SIG-M5 treated with dmso at 0.1 percent for 504 hours (cell line): ENCODE results near the gene RAI1.

Source experiments
- DNase-seq: peaks from one replicate; lab custom pipeline; 2025; ENCODE audit not compliant: unreplicated experiment; lab: John Stamatoyannopoulos, UW

Gene RAI1

DNA sequence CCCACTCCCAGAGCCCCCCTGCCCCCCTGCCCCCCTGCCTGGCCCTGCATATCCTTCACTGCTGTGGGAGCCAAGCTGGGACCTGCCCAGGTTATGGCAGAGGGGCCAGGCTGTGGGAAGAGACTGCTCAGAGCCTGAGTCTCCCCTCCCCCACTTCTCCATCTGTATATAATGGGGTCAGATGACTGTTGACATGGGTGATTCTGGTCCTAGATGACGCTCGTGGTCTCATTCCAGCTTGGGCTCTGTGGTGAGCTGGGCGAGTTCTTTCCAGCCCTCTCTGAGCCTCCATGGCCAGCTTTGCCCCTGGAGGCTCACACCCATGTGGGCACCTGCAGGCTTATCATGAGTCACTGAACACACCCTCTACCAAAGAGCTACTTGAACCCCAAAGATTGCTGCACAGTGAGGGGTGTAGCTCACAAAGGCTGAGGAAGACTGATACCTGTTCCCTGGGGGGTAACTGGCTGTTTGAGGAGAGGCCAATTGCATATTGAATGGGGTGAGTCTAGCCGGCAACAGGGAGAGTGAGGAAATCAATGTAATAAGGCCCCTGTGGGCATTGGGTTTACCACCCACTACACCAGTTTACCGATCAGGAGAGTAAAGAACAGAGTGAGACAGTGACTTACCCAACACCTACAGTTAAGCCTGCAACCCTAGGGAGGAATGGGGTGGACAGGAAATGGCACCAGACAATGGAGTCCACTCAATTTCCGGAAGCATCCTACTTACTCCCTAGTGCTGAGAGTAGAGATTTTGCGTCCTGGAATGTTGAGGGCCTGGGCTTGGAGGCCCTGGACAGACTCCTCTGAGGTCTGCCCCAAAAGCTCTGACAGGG is 159.7 kb downstream of the RAI1 start:
- no peak for DNase-seq

DNA sequence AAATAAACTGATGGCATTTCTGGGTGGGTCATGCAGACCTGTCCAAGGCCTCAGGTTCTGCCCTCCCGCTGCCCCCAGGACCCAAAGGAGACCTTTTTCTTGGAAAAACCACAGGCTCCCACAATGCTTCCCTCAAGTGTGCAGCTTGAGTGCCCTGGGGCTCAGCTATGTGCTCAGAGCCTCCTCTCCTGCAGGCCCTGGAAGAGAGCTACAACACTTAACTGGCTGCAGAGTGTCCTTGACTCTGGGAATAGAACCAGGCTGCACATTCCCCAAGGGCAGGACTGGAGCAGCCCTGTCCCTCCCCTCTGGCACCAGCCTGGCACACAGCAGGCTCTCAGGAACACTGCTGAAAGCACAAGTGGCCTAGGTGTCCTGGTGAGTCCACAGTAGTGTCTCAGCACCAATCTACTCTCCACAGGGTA is 160.4 kb downstream of the RAI1 start:
- DNase-seq: no peak

DNA sequence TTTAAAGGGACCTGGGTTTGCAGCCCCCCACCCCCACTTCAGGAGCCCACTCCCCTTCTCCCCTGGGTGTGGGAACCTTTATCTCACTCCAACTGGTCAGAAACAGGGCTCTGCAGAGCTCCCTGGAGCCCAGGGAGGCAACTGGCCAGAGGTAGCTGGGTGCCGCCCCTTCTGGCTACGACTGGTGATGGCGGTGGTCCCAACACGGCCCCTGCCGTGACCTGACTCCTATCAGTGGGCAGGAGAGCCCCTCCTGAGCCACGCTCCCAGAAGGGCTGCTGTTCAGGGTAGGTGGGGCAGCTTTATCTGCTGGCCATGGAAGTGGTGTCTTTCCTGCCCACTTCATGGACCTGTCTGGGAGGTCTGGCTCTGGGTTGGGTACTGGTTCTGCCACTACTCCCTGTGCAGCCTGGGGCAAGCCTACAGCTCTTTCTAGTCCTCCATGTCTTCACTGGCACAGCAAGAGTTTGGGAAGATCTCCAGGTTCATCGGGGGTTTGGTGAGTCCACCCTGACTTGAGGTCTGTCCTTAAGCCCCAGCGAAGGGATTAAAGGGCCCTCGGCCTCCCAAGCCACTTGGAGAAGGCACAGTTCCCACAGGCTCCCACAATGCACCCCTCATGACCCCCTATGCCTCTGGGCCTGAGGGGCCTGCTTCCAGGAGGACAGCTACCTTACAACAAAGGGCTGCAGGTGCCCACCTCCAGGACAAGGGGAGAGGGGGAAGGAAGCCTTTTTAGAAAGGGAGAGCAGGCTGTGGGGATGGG is 161.0 kb downstream of the RAI1 start:
- no peak for DNase-seq

DNA sequence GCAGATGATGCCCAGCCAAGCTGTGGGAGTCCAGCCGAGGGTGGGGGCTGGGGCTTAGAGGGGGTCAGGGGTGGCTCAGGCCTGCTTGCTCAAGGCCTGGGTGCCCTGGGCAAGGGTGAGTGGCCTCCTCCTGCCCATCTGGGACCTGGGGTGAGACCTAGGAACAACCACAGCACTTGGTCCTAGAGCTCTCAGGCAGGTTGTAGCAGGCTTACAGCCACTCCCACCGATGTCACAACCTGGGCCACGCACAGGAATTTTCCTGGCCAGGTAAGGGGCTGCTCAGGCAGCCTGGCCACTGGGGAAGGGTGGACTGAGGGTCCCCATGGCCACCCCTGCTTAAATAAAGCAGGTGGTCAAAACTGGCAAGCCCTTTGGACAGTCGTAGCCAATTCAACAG is 161.8 kb downstream of the RAI1 start:
- DNase-seq: no peak

DNA sequence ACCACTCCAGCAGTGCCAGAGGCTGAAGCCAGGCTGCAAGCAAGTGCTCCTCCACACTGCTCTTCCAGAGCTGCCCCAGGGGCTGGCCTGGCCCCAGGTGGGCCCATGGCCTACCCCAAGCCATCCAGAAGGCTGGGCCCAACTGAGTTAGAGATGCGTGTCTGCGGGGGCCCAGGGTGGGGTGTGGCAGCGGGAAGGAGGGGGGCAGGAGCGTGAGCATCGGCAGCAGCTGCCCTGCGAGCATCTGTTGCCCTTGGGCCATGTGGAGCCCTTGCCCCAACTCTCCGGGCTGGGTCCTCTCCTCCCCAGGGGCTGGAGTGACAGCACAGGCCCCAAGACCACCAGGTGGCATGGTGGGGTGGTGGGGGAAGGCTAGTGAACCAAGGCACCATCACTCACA is 162.8 kb downstream of the RAI1 start:
- no peak for DNase-seq

DNA sequence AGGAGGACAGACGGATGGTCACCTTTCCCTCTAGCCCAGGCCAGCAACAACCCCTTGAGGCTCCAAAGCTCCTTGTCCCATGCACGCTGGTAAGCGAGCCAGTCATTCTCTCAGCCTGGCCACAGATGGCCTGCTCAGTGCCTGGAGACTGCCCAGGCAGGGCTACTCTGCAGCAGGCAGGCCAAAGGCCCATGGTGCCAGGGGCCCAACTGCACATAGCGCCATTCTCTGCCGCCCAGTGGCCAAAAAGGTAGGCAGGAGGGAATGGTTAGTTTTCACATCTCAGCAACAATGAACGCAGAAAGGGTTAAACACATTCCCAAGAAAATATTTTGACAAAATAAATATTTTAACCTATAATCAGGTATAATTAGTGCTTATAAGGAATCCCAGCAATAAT is 163.2 kb downstream of the RAI1 start:
- DNase-seq: no peak

GRCh38 chr17:17845046-17845775 is 164.0 kb downstream of the RAI1 start:
- DNase-seq: no peak

GRCh38 chr17:17846003-17846402 is 164.7 kb downstream of the RAI1 start:
- no peak for DNase-seq

GRCh38 chr17:17846645-17847044 is 165.4 kb downstream of the RAI1 start:
- DNase-seq: no peak

- DNase-seq: no peak
Observed at GRCh38 chr17:17847118-17847689, 165.9 kb downstream of the RAI1 start.

DNA sequence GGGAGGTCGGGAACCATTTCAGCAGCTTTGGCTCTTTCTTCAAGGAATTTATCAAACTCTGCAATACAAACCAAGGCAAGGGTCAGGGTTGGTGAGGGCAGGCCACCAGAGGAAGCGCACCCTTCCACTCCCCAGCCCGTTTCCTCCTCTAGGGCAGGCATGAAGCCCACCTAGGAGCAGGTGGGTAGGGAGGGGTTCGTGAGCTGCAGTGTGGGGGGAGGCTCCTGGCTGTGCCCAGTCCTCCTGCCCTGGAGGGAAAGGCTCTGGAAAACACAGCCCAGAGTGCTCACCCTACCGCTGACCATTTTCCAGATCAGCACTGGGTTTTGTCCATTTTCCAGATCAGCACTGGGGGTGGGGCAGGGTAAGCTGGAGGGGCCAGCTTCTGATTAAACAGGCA is 166.5 kb downstream of the RAI1 start:
- DNase-seq: no peak

GRCh38 chr17:17848311-17849082 is 167.2 kb downstream of the RAI1 start:
- no peak for DNase-seq

DNA sequence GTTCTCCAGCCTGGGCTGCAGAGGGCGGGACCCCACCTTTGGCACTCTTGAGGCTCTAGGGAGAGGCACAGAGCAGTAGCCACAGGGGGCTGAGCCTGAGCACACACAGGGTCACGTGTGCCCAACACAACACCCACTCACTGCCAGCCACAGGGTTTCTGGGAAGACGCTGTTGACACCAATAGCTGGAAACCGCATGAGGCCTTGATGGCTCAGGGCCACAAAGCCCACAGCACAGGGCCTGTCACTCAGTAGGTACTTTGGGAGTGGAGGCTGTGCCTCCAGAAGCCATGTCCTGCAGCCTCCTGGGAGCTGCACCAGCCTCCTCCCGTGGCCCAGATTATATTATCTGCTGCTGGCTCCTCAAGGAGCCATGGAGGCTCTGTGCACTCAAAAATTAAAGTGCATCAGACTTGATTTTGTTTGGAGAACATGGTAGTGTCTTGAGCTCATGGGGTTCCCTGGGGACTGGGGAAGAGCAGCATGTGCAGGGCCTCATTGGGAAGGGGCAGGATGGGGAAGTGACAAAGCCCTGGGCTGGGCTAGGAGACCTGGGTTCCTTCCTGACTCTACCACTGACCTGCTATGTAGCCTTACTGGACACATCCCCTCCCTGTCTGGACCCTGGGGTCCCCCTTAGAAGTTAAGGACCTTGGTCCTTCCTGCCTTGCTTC is 168.0 kb downstream of the RAI1 start:
- DNase-seq: peak; percentile 43

- DNase-seq: peak; percentile 70
Observed at GRCh38 chr17:17849845-17850373, 168.7 kb downstream of the RAI1 start.

DNA sequence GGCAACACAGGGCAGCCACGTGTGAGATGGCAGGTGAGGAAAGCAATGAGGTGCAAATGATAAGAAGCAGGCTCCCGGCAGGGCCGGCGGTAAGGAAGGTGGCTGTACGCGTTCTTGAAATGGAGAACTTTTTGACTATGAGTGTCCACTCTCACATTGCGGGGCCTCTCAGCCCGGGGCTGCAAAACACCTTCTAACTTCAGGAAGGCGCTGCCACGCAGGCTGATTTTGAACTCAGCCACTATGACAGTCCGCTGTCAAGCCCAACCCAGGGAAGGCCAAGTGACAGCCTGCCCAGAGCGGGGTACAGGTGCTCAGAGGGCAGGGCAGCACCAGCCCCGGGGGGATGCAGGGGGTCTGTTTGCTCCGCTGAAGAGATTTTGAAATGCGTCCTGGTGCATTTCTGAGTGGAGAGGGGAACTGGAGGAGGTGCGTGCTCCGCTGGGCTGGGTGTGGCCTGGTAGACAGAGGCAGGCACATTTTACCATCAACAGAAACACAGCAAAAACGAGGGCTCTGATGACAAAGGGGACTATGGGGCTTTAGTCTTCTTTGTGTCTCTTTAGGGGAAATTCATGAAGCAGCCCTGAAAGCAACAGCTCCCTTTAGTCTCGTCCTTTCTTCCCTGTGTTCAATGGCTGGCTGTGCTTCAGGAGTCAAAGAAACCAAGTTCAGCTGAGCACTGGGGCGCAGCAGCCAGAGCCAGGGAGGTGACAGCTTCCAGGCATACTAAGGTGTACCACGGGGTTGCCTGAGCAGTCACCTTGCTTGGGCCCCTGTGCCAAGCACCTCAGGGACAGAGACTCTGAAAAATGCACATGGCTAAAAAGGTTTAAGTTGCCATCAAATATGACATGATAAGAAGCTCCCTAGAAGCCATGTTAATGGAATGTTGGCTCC is 170.1 kb downstream of the RAI1 start:
- no peak for DNase-seq

DNA sequence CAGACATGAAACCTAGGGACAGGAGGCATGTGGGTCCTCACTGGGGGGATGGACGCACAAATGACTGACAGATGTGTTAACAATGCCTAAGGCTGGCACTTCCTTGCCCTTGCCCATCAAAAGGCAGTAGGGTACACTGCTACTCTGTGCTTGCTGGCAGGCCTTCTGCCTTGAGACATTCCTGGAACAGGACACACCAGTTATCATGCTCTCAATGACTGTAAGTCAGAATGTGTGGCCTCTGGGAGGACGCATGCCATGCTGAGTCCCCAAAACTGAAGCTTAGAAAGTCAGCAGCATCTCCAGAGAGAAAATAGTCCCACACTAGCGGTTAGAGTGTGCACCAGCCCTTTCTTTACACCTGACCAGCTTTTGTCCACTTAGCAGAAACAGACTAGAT is 171.7 kb downstream of the RAI1 start:
- DNase-seq: no peak

GRCh38 chr17:17853811-17854447 is 172.7 kb downstream of the RAI1 start:
- DNase-seq: no peak

DNA sequence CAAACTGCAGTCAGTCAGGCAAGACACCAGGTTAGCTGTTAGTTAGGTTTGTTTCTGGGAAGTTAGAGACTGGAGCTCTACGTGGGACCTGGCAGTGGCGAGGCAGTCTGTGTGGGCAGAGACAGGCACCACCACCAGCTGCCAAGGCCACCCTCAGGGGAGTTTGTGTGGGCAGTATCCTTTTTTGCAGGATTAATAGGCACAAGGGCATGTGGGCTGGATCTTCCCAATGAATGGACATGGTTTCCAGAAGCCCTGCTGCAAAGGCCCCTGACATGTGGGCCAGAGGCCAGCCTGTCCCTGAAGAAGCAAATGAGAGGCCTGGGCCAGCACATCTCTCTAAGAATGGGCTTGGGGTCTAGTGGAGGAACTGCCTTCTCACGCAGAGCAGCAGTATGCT is 174.7 kb downstream of the RAI1 start:
- no peak for DNase-seq
